Measurements from ENCODE around the gene MDH2.

DNA sequence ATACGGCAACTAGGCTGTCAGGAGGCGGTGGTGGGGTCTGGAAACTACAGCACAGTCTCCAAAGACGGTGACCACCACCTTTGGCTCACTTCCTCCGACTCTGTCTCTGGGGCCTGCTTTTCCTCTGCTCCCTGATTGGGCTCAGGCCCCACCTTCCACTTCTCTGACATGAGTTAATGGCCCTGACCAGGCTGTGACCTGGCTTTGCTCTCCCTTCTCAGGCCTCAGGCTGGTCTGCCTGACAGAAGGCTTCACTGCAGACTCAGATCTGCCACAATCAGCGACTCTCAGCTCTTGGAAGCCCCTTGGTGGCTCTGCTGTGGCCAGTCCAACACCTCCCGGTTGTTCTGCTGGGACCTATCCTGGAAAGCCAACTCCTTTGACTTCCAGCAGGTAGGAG lies 7.8 kb upstream of the MDH2 start:
- TF ChIP-seq, protein P1, sequence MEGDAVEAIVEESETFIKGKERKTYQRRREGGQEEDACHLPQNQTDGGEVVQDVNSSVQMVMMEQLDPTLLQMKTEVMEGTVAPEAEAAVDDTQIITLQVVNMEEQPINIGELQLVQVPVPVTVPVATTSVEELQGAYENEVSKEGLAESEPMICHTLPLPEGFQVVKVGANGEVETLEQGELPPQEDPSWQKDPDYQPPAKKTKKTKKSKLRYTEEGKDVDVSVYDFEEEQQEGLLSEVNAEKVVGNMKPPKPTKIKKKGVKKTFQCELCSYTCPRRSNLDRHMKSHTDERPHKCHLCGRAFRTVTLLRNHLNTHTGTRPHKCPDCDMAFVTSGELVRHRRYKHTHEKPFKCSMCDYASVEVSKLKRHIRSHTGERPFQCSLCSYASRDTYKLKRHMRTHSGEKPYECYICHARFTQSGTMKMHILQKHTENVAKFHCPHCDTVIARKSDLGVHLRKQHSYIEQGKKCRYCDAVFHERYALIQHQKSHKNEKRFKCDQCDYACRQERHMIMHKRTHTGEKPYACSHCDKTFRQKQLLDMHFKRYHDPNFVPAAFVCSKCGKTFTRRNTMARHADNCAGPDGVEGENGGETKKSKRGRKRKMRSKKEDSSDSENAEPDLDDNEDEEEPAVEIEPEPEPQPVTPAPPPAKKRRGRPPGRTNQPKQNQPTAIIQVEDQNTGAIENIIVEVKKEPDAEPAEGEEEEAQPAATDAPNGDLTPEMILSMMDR (IDR thresholded peaks at IDR 0.05; ENCODE audit: poor library complexity): no peak
- no peak for TF ChIP-seq EZH2 (IDR thresholded peaks at IDR 0.05; ENCODE audit: borderline replicate concordance)
- no peak for TF ChIP-seq EZH2phosphoT487 (IDR thresholded peaks at IDR 0.05; ENCODE audit: low read depth, severe bottlenecking, unreplicated experiment)

All from hepatocyte (in vitro differentiated cells).